HT1080 (cell line): Measurements from ENCODE around the gene SLC32A1. TPM values are rescaled to one million over a fixed set of nuclear protein-coding genes. Genes with fewer than 3 reads are reported as not detected.
A peak's percentile ranks its signal among the peaks of the same experiment; 100 is the strongest.

Experiments used
- DNase-seq: peaks from one replicate; pipeline ENCODE4 v3.0.0-alpha.2; 2015; ENCODE audit warnings: low read depth
- total RNA-seq: library from RNA; depleted of rRNA; stranded (reverse); fragments of >200 nt; shearing (Covaris generic); gene quantifications from 2 replicates; pipeline ENCODE4 v1.2.3, GENCODE V29; 2014

The SLC32A1 gene
- total RNA-seq, 1 experiment from 2014 or later = not detected

DNA sequence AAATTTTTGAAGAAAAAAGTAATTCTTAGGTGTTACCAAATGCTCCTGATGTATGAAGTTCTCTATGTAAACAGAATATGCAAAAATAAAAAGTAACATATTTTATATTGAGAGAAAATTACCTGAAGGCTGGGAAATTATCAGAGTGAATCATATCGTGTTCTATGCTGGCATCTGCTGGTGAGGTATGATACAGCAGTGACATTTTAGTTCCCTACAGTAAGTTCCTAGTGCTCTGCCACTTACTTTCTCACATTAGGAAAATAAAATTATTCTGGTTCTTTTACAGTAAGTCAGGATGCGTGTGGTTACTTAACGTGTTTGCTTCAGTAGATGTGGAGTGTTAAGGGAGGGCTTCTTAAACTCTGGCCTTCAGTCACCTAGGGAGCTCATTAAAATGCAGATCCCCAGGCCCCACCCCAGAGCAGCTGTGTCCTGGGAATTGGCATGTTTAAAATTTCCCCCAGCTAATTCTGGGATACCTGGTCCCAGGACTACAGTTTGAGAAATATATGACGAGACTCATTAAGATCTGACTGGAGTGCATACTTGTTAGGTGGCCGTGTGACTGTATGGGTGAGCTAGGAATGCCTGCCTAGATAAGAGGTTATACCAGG lies 27.2 kb downstream of the SLC32A1 start:
- DNase-seq = peak; percentile 31

- no peak for DNase-seq
These were observed 27.7 kb downstream of the SLC32A1 start for GRCh38 chr20:38752029-38752428.

DNA sequence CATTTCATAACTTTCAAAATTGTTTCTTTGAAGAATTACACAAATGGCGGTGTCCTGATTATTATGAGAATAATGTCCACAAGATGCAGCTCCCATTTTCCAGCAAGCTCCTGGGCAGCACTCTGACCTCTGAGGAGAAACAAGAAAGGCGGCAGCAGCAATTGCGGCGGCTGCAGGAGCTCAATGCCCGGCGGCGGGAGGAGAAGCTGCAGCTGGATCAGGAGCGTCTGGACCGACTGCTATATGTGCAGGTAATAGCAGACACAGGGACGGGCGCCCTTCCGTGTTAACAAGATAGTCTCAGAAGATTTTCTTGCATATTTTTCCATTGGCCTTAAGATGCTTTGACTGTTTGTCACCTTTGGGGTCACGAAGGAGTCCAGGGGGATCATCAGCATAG lies 30.6 kb downstream of the SLC32A1 start:
- no peak for DNase-seq

GRCh38 chr20:38755324-38755910 lies 31.1 kb downstream of the SLC32A1 start:
- no peak for DNase-seq

DNA sequence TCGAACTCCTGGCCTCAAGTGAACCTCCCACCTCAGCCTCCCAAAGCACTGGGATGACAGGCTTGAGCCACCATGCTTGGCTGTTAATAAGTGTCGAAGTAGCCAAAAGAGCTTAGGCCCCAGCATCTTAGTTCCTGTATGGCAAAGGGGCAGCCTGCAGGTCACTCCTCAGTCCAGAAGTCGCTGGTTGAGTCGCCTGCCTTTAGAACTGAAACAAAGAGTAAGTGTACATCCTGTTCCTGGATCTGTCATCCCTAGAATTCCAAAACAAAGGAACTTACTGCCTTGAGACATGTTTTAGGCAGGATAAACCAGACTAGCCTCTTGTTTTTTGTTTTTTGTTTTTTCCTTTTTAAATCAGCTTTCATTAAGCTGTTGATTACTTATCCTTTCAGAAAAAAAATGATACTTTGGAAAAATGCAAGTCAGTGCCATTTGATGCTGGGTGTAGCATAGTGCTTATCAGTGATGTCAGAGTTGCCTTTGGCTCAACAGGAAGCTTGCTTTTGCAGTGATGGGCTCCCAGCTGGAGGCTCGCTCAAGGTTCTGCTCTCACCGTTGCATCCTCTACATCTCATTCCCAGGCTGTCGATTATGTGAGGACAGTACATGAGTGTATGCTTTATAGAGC lies 33.0 kb downstream of the SLC32A1 start:
- no peak for DNase-seq

- DNase-seq = no peak
These were observed 34.8 kb downstream of the SLC32A1 start for GRCh38 chr20:38759106-38759505.

- DNase-seq = no peak
These were observed 36.7 kb downstream of the SLC32A1 start for GRCh38 chr20:38760978-38761377.

DNA sequence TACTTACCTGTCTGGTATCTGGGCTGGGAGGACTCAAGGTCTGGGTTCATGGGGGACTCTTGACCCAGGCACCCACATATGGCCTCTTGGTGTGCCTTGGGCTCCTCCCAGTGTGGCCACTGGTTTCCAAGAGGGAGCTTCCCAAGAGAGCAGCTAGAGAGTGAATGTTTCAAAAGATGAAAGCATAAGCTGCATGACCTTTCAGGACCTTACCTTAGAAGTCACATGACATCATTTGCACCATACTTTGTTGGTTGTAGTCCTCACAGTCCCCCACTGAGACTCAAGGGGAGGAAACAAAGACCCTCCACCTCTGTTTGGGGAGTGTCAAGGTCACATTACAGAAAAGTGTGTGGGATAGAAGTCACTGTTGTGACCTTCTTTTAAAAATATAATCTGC lies 37.9 kb downstream of the SLC32A1 start:
- no peak for DNase-seq

GRCh38 chr20:38763616-38764015 lies 39.3 kb downstream of the SLC32A1 start:
- no peak for DNase-seq

GRCh38 chr20:38764567-38765318 lies 40.5 kb downstream of the SLC32A1 start:
- DNase-seq = peak; percentile 87

DNA sequence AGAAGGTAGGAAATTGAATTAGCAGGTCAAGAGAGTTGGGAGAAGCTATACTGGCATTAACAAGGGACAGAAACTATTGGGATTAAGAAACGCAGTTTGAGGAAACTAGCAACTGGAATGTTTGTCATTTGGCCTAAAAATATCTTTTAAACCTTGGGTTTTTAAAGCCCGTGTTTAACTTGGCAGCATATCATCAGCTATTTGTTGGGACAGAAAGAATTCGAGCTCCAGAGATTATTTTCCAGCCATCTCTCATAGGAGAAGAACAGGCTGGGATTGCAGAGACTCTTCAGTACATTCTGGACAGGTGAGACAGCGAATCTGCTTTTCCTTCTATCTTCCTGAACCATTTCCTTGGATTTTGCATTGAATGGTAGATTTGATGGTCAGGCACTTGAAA lies 41.8 kb downstream of the SLC32A1 start:
- DNase-seq = no peak

DNA sequence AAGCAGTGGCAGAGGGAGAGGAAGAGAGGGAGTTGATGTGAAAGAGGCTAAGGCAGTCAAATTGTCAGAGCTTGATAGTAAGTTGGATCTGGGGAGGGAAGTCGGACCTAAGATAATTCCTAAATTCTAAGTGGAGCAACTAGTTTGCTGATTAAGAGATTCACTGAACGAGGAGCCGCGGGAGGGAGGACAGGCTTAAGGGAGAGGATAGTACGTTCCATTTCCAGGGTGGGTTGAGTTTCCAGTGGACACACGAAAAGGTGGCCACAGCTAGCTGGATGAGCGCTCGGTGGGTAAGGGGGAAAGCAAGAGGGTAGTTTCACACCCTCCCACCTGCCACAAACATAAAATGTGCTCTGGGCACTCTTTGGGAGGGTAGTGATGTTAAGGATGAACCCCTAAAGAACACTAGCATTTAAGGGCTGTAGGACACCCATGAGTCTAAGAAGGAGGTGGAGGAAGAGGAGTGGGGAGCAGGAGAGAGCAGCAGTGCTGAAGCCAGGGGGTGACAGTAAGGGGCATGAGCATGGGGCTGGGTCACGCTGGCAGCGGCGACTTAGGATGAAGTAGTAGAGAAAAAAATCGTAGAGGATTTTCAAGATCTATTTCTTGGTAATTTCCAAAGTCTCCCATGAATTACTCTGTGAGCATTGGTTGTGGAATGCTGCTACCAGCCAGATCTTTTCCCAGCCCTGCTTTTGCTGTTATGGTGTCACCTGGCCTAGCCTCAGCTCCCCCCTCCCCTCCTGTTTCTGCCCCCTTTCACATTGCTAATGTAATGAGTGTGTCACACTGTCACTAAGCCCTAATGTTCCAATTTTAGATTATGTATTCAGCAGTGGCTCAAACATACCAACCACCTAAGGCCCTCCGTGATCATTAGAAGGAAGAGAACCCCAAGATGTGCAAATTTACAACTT lies 45.4 kb downstream of the SLC32A1 start:
- DNase-seq = no peak

DNA sequence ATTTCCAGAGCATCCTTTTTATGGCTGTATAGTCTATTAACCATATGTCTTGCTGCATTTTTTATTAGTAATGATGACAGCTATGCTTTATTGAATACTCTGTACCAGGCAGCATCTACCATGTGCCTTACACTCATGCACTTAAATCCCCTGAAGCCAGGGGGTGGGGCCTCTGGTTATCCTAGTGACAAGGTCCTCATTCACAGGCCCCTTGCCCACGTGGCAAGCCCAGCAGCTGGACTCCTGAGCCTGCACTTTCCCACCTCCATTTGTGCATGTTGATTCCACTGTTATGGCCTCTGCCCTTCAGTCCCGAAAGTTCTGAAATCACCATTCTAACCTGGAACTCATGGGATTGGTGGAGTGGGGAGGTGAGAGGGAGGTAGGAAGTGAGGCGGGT lies 46.3 kb downstream of the SLC32A1 start:
- no peak for DNase-seq

- no peak for DNase-seq
These were observed 46.7 kb downstream of the SLC32A1 start for GRCh38 chr20:38770970-38771369.

GRCh38 chr20:38771621-38772020 lies 47.3 kb downstream of the SLC32A1 start:
- no peak for DNase-seq

- DNase-seq = no peak
These were observed 49.9 kb downstream of the SLC32A1 start for GRCh38 chr20:38774167-38774566.

DNA sequence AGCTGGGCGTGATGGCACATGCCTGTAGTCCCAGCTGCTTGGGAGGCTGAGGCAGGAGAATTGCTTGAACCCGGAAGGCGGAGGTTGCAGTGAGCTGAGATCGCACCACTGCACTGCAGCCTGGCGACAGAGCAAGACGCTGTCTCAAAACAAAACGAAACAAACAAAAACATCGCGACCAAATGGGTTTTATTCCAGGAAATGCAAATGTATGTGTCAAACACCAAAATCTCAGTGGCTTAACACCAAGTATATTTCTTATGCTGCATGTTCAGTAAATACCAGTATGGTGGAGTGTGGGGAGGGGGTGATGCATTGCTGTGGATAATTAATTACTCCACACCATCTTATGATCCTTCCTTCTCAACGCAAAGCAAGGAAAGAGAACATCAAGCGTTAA lies 52.1 kb downstream of the SLC32A1 start:
- no peak for DNase-seq
